Tibial artery (tissue), 4 donors: ENCODE data around the gene TXNL1.
A peak's percentile ranks its signal among the peaks of the same experiment; 100 is the strongest.
"Not testable (repeated sequence)": the region's sequence is repeated elsewhere in the genome, so short reads cannot be mapped to it uniquely, and the experiment has no call there.

Experiments used
- DNase-seq, 2 donors: peaks; one replicate each; pipeline ENCODE4 v3.0.0-alpha.2; 2019
- H3K27ac ChIP-seq, 2 donors: fragments of 200-600 bp; sonication (generic) in 1 of 2; 1 replicate in 1 of 2; 2 replicates in 1 of 2; pipeline ENCODE4 v1.5.1; 2018 to 2019; ENCODE audit warnings: mild to moderate bottlenecking in 1 of 2
- H3K27me3 ChIP-seq, 2 donors: fragments of 200-600 bp; sonication (generic) in 1 of 2; one replicate each; pipeline versions ENCODE4 v1.5.1 to v1.6.0; 2016 to 2019
- H3K36me3 ChIP-seq, 3 donors: fragments of 200-600 bp; sonication (generic) in 2 of 3; one replicate each; pipeline ENCODE4 v1.5.1; 2016 to 2019; ENCODE audit warnings: mild to moderate bottlenecking in 2 of 3
- H3K4me1 ChIP-seq, 4 donors: fragments of 200-600 bp; sonication (generic) in 2 of 4; 1 replicate in 3 of 4; 2 replicates in 1 of 4; pipeline ENCODE4 v1.5.1; 2016 to 2019
- H3K4me3 ChIP-seq, 2 donors: fragments of 200-600 bp; sonication (generic) in 1 of 2; 1 replicate in 1 of 2; 2 replicates in 1 of 2; pipeline ENCODE4 v1.5.1; 2018 to 2019; ENCODE audit warnings: mild to moderate bottlenecking in 2 of 2
- H3K9me3 ChIP-seq, 3 donors: fragments of 200-600 bp; sonication (generic) in 1 of 3; one replicate each; pipeline ENCODE4 v1.5.1; 2016 to 2019
- CTCF ChIP-seq, 2 experiments: fragments of 200-600 bp in 1 of 2; fragments of 450-650 bp in 1 of 2; IDR thresholded peaks; one replicate each; pipeline ENCODE4 v1.5.1; 2017 to 2019; ENCODE audit warnings: antibody characterized with exemption in 2 of 2, mild to moderate bottlenecking in 1 of 2, moderate library complexity in 1 of 2
- intact Hi-C: fragments of 100-400 bp; cut with DNase I; formaldehyde crosslinking; loops from one replicate; pipeline ENCODE4 v1.15.0; 2023; ENCODE audit warnings: low total_unique reads

Gene TXNL1

GRCh38 chr18:56659111-56659510, 20.7 kb upstream of the TXNL1 start:
- H3K27me3 ChIP-seq, result no peaks in the 10 kb centered on the region
- no peaks in the 10 kb centered on the region for H3K4me1 ChIP-seq
- DNase-seq, result no peak
- H3K36me3 ChIP-seq, result no peaks in the 10 kb centered on the region
- no peaks in the 10 kb centered on the region for H3K9me3 ChIP-seq
- intact Hi-C loops, result loop anchor here (10.0 kb wide), 1 partner anchor 1244 kb away; no protein-coding TSS in a partner anchor
- no peak for TF ChIP-seq CTCF (IDR thresholded peaks at IDR 0.05)
- no peak overlapping the region for H3K27ac ChIP-seq
- no peak overlapping the region for H3K4me3 ChIP-seq

GRCh38 chr18:56658261-56658660, 19.9 kb upstream of the TXNL1 start:
- no peak overlapping the region for H3K4me3 ChIP-seq
- H3K36me3 ChIP-seq, result no peaks in the 10 kb centered on the region
- H3K4me1 ChIP-seq, result no peaks in the 10 kb centered on the region
- no peak for TF ChIP-seq CTCF (IDR thresholded peaks at IDR 0.05)
- no peaks in the 10 kb centered on the region for H3K9me3 ChIP-seq
- no peak overlapping the region for H3K27ac ChIP-seq
- no peaks in the 10 kb centered on the region for H3K27me3 ChIP-seq
- intact Hi-C loops, result loop anchor here (10.0 kb wide), 1 partner anchor 1243 kb away; no protein-coding TSS in a partner anchor
- DNase-seq, result no peak

GRCh38 chr18:56654280-56654679, 15.9 kb upstream of the TXNL1 start:
- not testable (repeated sequence) for DNase-seq, H3K4me3 ChIP-seq, H3K27me3 ChIP-seq, H3K36me3 ChIP-seq, H3K27ac ChIP-seq, H3K9me3 ChIP-seq
- H3K4me1 ChIP-seq, result peaks cover 0 to 19% (median 7%) of the 10 kb centered on the region in 4 donors
- intact Hi-C loops, result loop anchor here (10.0 kb wide), 1 partner anchor 1239 kb away; no protein-coding TSS in a partner anchor

GRCh38 chr18:56652802-56653201, 14.4 kb upstream of the TXNL1 start:
- Histone ChIP-seq H3K27me3 (no peaks in the 10 kb centered on the region), H3K4me1 (peaks cover 0 to 19% (median 7%) of the 10 kb centered on the region in 4 donors), H3K36me3 (no peaks in the 10 kb centered on the region), H3K9me3 (no peaks in the 10 kb centered on the region), H3K27ac (no peak overlapping the region), H3K4me3 (no peak overlapping the region)
- no peak for DNase-seq
- no peak for TF ChIP-seq CTCF (IDR thresholded peaks at IDR 0.05)
- intact Hi-C loops, result loop anchor here (10.0 kb wide), 1 partner anchor 1238 kb away; no protein-coding TSS in a partner anchor

GRCh38 chr18:56651771-56652092, 13.3 kb upstream of the TXNL1 start:
- no peaks in the 10 kb centered on the region for H3K9me3 ChIP-seq
- H3K4me1 ChIP-seq, result peaks cover 0 to 19% (median 7%) of the 10 kb centered on the region in 4 donors
- H3K27me3 ChIP-seq, result no peaks in the 10 kb centered on the region
- TF ChIP-seq CTCF (IDR thresholded peaks at IDR 0.05), result no peak
- peak overlapping the region; percentile 67 to 94 for H3K4me3 ChIP-seq
- no peaks in the 10 kb centered on the region for H3K36me3 ChIP-seq
- no peak for DNase-seq
- intact Hi-C loops, result loop anchor here (1.0 to 10.0 kb wide), 2 partner anchors 13 to 1237 kb away; partner anchors contain the start of gene TXNL1
- peak overlapping the region; percentile 76 to 93 for H3K27ac ChIP-seq

GRCh38 chr18:56650944-56651770, 12.8 kb upstream of the TXNL1 start, which contains the start of gene WDR7:
Gene WDR7 (plus strand): TSS chr18:56651359. CDS start chr18:56672516, 21,157 bp downstream.
- Histone ChIP-seq H3K9me3 (no peaks in the 10 kb centered on the region), H3K27ac (peak within 1 kb of the TSS; percentile 76 to 93), H3K4me1 (peaks cover 0 to 19% (median 7%) of the 10 kb centered on the region in 4 donors), H3K27me3 (no peaks in the 10 kb centered on the region), H3K36me3 (no peaks in the 10 kb centered on the region), H3K4me3 (peak within 1 kb of the TSS; percentile 67 to 94)
- peak; percentile 98 to 99 for DNase-seq
- intact Hi-C loops, result loop anchor here (1.0 to 10.0 kb wide), 2 partner anchors 13 to 1236 kb away; partner anchors contain the start of gene TXNL1
- TF ChIP-seq CTCF (IDR thresholded peaks at IDR 0.05), result no peak
